KMS-11 (cell line): ENCODE results near the gene GDE1.

Experiments used
- H2AFZ ChIP-seq: fragments of 200-600 bp; sonication (generic); 2 replicates; pipeline ENCODE4 v1.6.1; 2016; ENCODE audit warnings: antibody characterized with exemption, mixed run types, low read depth
- H3K27ac ChIP-seq: fragments of 200-600 bp; sonication (generic); 2 replicates; pipeline ENCODE4 v1.6.1; 2016; ENCODE audit warnings: mild to moderate bottlenecking, mixed run types
- H3K27me3 ChIP-seq: fragments of 200-600 bp; sonication (generic); 2 replicates; pipeline ENCODE4 v1.6.1; 2017; ENCODE audit warnings: mild to moderate bottlenecking, low read depth, mixed run types, moderate library complexity; ENCODE audit not compliant: insufficient read depth
- H3K36me3 ChIP-seq: fragments of 200-600 bp; sonication (generic); 2 replicates; pipeline ENCODE4 v1.6.1; 2017; ENCODE audit warnings: mild to moderate bottlenecking, mixed run types; ENCODE audit not compliant: insufficient read depth
- H3K4me1 ChIP-seq: fragments of 200-600 bp; sonication (generic); 2 replicates; pipeline ENCODE4 v1.6.1; 2016; ENCODE audit warnings: mild to moderate bottlenecking, low read depth, mixed run types; ENCODE audit not compliant: poor library complexity, severe bottlenecking
- H3K4me2 ChIP-seq: fragments of 200-600 bp; sonication (generic); 2 replicates; pipeline ENCODE4 v1.7.0; 2016; ENCODE audit warnings: mild to moderate bottlenecking, mixed run types
- H3K4me3 ChIP-seq: fragments of 200-600 bp; sonication (generic); IDR thresholded peaks from 2 replicates; pipeline ENCODE4 v1.6.1; 2017; ENCODE audit warnings: low read depth, low read length, mixed read lengths; ENCODE audit not compliant: insufficient read depth
- H3K79me2 ChIP-seq: fragments of 200-600 bp; sonication (generic); 2 replicates; pipeline ENCODE4 v1.6.1; 2016; ENCODE audit warnings: low read depth, mixed run types; ENCODE audit not compliant: insufficient read depth
- H3K9ac ChIP-seq: fragments of 200-600 bp; sonication (generic); 2 replicates; pipeline ENCODE4 v1.6.1; 2016; ENCODE audit warnings: mild to moderate bottlenecking, mixed run types
- H4K20me1 ChIP-seq: fragments of 200-600 bp; sonication (generic); 2 replicates; pipeline ENCODE4 v1.6.1; 2016; ENCODE audit warnings: mild to moderate bottlenecking, mixed run types; ENCODE audit not compliant: insufficient read depth
- CTCF ChIP-seq: fragments of 200-600 bp; sonication (generic); conservative IDR thresholded peaks from 2 replicates; pipeline ENCODE4 v1.6.1; 2017; ENCODE audit warnings: low read depth, mild to moderate bottlenecking, antibody characterized with exemption, low read length, moderate library complexity, mixed read lengths

Gene GDE1

GRCh38 chr16:19521471-19522396 is at the start of gene GDE1:
Gene GDE1 (minus strand): TSS chr16:19522098. CDS start chr16:19521964, 134 bp downstream.
- H3K9ac ChIP-seq = peak within 1 kb of the TSS; percentile 76
- peak within 1 kb of the TSS; percentile 51 for H3K4me2 ChIP-seq
- peak within 1 kb of the TSS; percentile 87 for H2AFZ ChIP-seq
- H3K4me3 ChIP-seq = peak within 1 kb of the TSS; percentile 52
- peaks cover 54% of the 10 kb centered on the region for H3K4me1 ChIP-seq
- TF ChIP-seq CTCF = peak; percentile 30; the same call in 1 of the 2 replicates
- no peaks in the 10 kb centered on the region for H4K20me1 ChIP-seq
- H3K27ac ChIP-seq = peak within 1 kb of the TSS; percentile 72
- peaks cover 31% of the 10 kb centered on the region for H3K79me2 ChIP-seq
- H3K27me3 ChIP-seq = no peaks in the 10 kb centered on the region
- H3K36me3 ChIP-seq = peaks cover 3% of the 10 kb centered on the region; the same call in 1 of the 2 replicates

GRCh38 chr16:19567560-19567959 is 45.7 kb upstream of the GDE1 start:
- Histone ChIP-seq H3K4me3 (no peak overlapping the region), H3K4me2 (no peak overlapping the region), H4K20me1 (no peaks in the 10 kb centered on the region), H3K36me3 (no peaks in the 10 kb centered on the region), H3K9ac (no peak overlapping the region), H3K4me1 (no peaks in the 10 kb centered on the region), H3K27ac (no peak overlapping the region), H2AFZ (no peak overlapping the region), H3K79me2 (no peaks in the 10 kb centered on the region), H3K27me3 (no peaks in the 10 kb centered on the region)
- TF ChIP-seq CTCF = no peak

- no peak for TF ChIP-seq CTCF
- H3K27me3 ChIP-seq = no peaks in the 10 kb centered on the region
These were observed 44.5 kb upstream of the GDE1 start for GRCh38 chr16:19566362-19566761.

GRCh38 chr16:19563377-19563776 is 41.5 kb upstream of the GDE1 start:
- H4K20me1 ChIP-seq = no peaks in the 10 kb centered on the region
- H3K36me3 ChIP-seq = no peaks in the 10 kb centered on the region
- H2AFZ ChIP-seq = no peak overlapping the region
- H3K4me3 ChIP-seq = no peak overlapping the region
- no peaks in the 10 kb centered on the region for H3K79me2 ChIP-seq
- no peaks in the 10 kb centered on the region for H3K27me3 ChIP-seq
- no peak overlapping the region for H3K27ac ChIP-seq
- H3K4me2 ChIP-seq = no peak overlapping the region
- TF ChIP-seq CTCF = no peak
- no peaks in the 10 kb centered on the region for H3K4me1 ChIP-seq
- H3K9ac ChIP-seq = no peak overlapping the region

More at GRCh38 chr16:19566362-19566761, 44.5 kb upstream of the GDE1 start:
- H3K4me1 ChIP-seq = no peaks in the 10 kb centered on the region
- no peaks in the 10 kb centered on the region for H3K36me3 ChIP-seq
- H3K79me2 ChIP-seq = no peaks in the 10 kb centered on the region
- H3K4me2 ChIP-seq = no peak overlapping the region
- H4K20me1 ChIP-seq = no peaks in the 10 kb centered on the region
- no peak overlapping the region for H3K4me3 ChIP-seq
- no peak overlapping the region for H3K27ac ChIP-seq
- no peak overlapping the region for H3K9ac ChIP-seq
- H2AFZ ChIP-seq = no peak overlapping the region
